A549 (cell line): ENCODE results near the gene KCNE5. TPM values are rescaled to one million over a fixed set of nuclear protein-coding genes. Genes with fewer than 3 reads are reported as not detected.
"Not testable (repeated sequence)": the region's sequence is repeated elsewhere in the genome, so short reads cannot be mapped to it uniquely, and the experiment has no call there.

Experiments used
- ATAC-seq, 2 experiments: fragments of 200-7000 bp in 1 of 2; fragments of >200 bp in 1 of 2; cut with Nextera tagmentation in 1 of 2; cut with Tn5 transposase in 1 of 2; 3 replicates each; pipeline versions ENCODE4 v1.8.0 to v1.9.1; 2018 to 2020; ENCODE audit warnings: mild to moderate bottlenecking in 1 of 2, moderate library complexity in 1 of 2
- CTCF ChIA-PET: fragments of 300-600 bp; sonication (Branson Sonifier 250); formaldehyde crosslinking; extraction: SDS; loops from one replicate; lab custom pipeline; 2021; ENCODE audit warnings: antibody characterized with exemption, inconsistent platforms; lab: Yijun Ruan, JAX
- POLR2A ChIA-PET: fragments of 350-600 bp; formaldehyde crosslinking; extraction: SDS; loops from one replicate; lab custom pipeline; 2021; ENCODE audit warnings: antibody characterized with exemption, inconsistent platforms; lab: Yijun Ruan, JAX
- DNase-seq, 2 experiments: peaks; one replicate each; pipeline versions ENCODE4 v3.0.0 to v3.0.0-alpha.2; 2011 to 2016; ENCODE audit warnings: low read depth in 1 of 2, low spot score in 1 of 2
- FAIRE-seq: peaks from 2 replicates; lab custom pipeline; 2011; peaks lifted over from hg19 to GRCh38; lab: Jason Lieb, UNC
- H3K27ac ChIP-seq, 2 experiments: fragments of >200 bp; sonication (Bioruptor Twin); formaldehyde crosslinking; 3 replicates each; pipeline ENCODE4 v1.5.1; 2016 to 2017
- H3K4me1 ChIP-seq: fragments of >200 bp; sonication (Bioruptor Twin); formaldehyde crosslinking; 3 replicates; pipeline ENCODE4 v1.6.1; 2016
- H3K4me2 ChIP-seq: fragments of >200 bp; sonication (Bioruptor Twin); formaldehyde crosslinking; 3 replicates; pipeline ENCODE4 v1.6.1; 2016
- H3K4me3 ChIP-seq: fragments of >200 bp; sonication (Bioruptor Twin); formaldehyde crosslinking; 3 replicates; pipeline ENCODE4 v1.5.1; 2016
- H3K9me3 ChIP-seq: fragments of >200 bp; sonication (Bioruptor Twin); formaldehyde crosslinking; 3 replicates; pipeline ENCODE4 v1.6.1; 2016
- BHLHE40 ChIP-seq: IDR thresholded peaks from 2 replicates; pipeline ENCODE4 v1.6.1; 2012; ENCODE audit warnings: low read depth, low read length, inconsistent platforms
- CBX2 ChIP-seq: fragments of 200-600 bp; sonication (generic); IDR thresholded peaks from 2 replicates; pipeline ENCODE4 v1.6.1; 2016; ENCODE audit warnings: low read depth, mild to moderate bottlenecking, borderline replicate concordance
- CBX8 ChIP-seq: fragments of 200-600 bp; sonication (generic); IDR thresholded peaks from 2 replicates; pipeline ENCODE4 v1.6.1; 2016
- CEBPB ChIP-seq, 2 experiments: fragments of >200 bp in 1 of 2; sonication (Bioruptor Twin) in 1 of 2; formaldehyde crosslinking in 1 of 2; IDR thresholded peaks; 2 replicates each; pipeline ENCODE4 v1.6.1; 2012 to 2016
- HDAC2 ChIP-seq: fragments of 200-600 bp; sonication (generic); IDR thresholded peaks from 2 replicates; pipeline ENCODE4 v1.6.1; 2016
- HOXA7 ChIP-seq: fragments of 250-450 bp; sonication (Bioruptor Pico); IDR thresholded peaks from 2 replicates; pipeline ENCODE4 v1.5.0; 2020; ENCODE audit warnings: mild to moderate bottlenecking, moderate library complexity
- HOXB13 ChIP-seq: fragments of 250-450 bp; sonication (Bioruptor Pico); IDR thresholded peaks from 2 replicates; pipeline ENCODE4 v1.5.0; 2020; ENCODE audit warnings: low read depth, mild to moderate bottlenecking, moderate library complexity
- JUNB ChIP-seq: fragments of >200 bp; sonication (Bioruptor Twin); formaldehyde crosslinking; IDR thresholded peaks from 2 replicates; pipeline ENCODE4 v1.6.1; 2016
- MAFK ChIP-seq: fragments of 450-650 bp; IDR thresholded peaks from 2 replicates; pipeline ENCODE4 v1.6.1; 2014; ENCODE audit not compliant: partially characterized antibody
- POLR2AphosphoS2 ChIP-seq: conservative IDR thresholded peaks from 2 replicates; pipeline ENCODE4 v1.6.1; 2012; ENCODE audit warnings: low read length, improper control_type of control experiment, inconsistent platforms
- SREBF2 ChIP-seq: fragments of 450-650 bp; IDR thresholded peaks from 2 replicates; pipeline ENCODE4 v1.6.1; 2014; ENCODE audit warnings: mild to moderate bottlenecking, moderate library complexity
- TP53 ChIP-seq: fragments of 250-450 bp; sonication (Bioruptor Pico); IDR thresholded peaks from 2 replicates; pipeline ENCODE4 v1.5.0; 2021; ENCODE audit warnings: mild to moderate bottlenecking, moderate library complexity
- ZFP36 ChIP-seq: fragments of 450-650 bp; IDR thresholded peaks from 2 replicates; pipeline ENCODE4 v1.6.1; 2014; ENCODE audit warnings: borderline replicate concordance; ENCODE audit not compliant: partially characterized antibody
- ZSCAN20 ChIP-seq: fragments of 250-450 bp; sonication (Bioruptor Pico); IDR thresholded peaks from 2 replicates; pipeline ENCODE4 v1.8.0; 2022; ENCODE audit warnings: mild to moderate bottlenecking, moderate library complexity
- WGBS: methylation state at CpG from one replicate; pipeline ENCODE4 v1.1.6; 2017; ENCODE audit errors: missing lambda C conversion rate; 5-methylcytosine and 5-hydroxymethylcytosine counted together
- polyA plus RNA-seq, 4 experiments: library from polyadenylated mRNA; depleted of rRNA in 3 of 4; stranded (reverse); fragments of >200 nt; fragmentation: RNase III in 1 of 4; extraction: RNeasy Plus Mini Kit Qiagen cat#74134 plus additional on column Dnase treatment in 1 of 4; gene quantifications; 2 replicates in 3 of 4; 3 replicates in 1 of 4; pipeline ENCODE4 v1.2.3, GENCODE V29; 2011 to 2017
- TF ChIP-seq, protein P1 (sequence below): fragments of 250-450 bp; sonication (Bioruptor Pico); IDR thresholded peaks from 2 replicates; pipeline ENCODE4 v1.5.0; 2020; ENCODE audit warnings: low read depth, mild to moderate bottlenecking, moderate library complexity
- TF ChIP-seq, protein P2 (sequence below): fragments of 200-600 bp; sonication (generic); IDR thresholded peaks from 2 replicates; pipeline ENCODE4 v1.6.1; 2016; ENCODE audit warnings: antibody characterized with exemption, mild to moderate bottlenecking, moderate library complexity
- TF ChIP-seq, protein P3 (sequence below): fragments of 250-450 bp; sonication (Bioruptor Pico); IDR thresholded peaks from 2 replicates; pipeline ENCODE4 v1.5.0; 2021; ENCODE audit warnings: mild to moderate bottlenecking, moderate library complexity, borderline replicate concordance
- TF ChIP-seq, protein P4 (sequence below): IDR thresholded peaks from 2 replicates; pipeline ENCODE4 v1.6.1; 2012

The KCNE5 gene
- polyA plus RNA-seq, 2 of the 4 experiments (the other 2 are of a cell fraction): 0.17 to 0.23 TPM

- no peak for FAIRE-seq
- WGBS: 70% methylated on average over 1 of the region's 1 CpG
Observed at GRCh38 chrX:109638158-109638557, 13.2 kb upstream of the KCNE5 start.

DNA sequence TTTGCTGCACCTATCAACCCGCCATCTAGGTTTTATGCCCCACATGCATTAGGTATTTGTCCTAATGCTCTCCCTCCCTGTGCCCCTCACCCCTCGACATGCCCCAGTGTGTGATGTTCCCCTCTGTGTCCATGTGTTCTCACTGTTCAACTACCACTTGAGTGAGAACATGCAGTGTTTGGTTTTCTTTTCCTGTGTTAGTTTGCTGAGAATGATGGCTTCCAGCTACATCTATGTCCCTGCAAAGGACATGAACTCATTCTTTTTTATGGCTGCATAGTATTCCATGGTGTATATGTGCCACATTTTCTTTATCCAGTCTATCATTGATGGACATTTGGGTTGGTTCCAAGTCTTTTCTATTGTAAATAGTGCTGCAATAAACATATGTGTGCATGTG lies 12.5 kb upstream of the KCNE5 start:
- POLR2A ChIA-PET, H3K4me2 ChIP-seq, H3K4me1 ChIP-seq, ATAC-seq, DNase-seq, H3K27ac ChIP-seq, H3K4me3 ChIP-seq, FAIRE-seq, CTCF ChIA-PET, H3K9me3 ChIP-seq: not testable (repeated sequence)
- 84% methylated on average over 2 of the region's 2 CpGs for WGBS

More at GRCh38 chrX:109638158-109638557, 13.2 kb upstream of the KCNE5 start:
- no peak for TF ChIP-seq SREBF2
- no peak for TF ChIP-seq HDAC2
- no peak for TF ChIP-seq BHLHE40
- TF ChIP-seq HOXB13 (CRISPR knock-in tag): no peak
- no peak for TF ChIP-seq ZSCAN20 (CRISPR knock-in tag)
- TF ChIP-seq, protein P1, sequence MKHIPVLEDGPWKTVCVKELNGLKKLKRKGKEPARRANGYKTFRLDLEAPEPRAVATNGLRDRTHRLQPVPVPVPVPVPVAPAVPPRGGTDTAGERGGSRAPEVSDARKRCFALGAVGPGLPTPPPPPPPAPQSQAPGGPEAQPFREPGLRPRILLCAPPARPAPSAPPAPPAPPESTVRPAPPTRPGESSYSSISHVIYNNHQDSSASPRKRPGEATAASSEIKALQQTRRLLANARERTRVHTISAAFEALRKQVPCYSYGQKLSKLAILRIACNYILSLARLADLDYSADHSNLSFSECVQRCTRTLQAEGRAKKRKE (CRISPR knock-in tag): no peak
- no peak for TF ChIP-seq MAFK
- no peak for TF ChIP-seq CBX2
- TF ChIP-seq ZFP36: no peak
- TF ChIP-seq POLR2AphosphoS2: no peak
- TF ChIP-seq HOXA7 (CRISPR knock-in tag): no peak
- TF ChIP-seq, protein P2, sequence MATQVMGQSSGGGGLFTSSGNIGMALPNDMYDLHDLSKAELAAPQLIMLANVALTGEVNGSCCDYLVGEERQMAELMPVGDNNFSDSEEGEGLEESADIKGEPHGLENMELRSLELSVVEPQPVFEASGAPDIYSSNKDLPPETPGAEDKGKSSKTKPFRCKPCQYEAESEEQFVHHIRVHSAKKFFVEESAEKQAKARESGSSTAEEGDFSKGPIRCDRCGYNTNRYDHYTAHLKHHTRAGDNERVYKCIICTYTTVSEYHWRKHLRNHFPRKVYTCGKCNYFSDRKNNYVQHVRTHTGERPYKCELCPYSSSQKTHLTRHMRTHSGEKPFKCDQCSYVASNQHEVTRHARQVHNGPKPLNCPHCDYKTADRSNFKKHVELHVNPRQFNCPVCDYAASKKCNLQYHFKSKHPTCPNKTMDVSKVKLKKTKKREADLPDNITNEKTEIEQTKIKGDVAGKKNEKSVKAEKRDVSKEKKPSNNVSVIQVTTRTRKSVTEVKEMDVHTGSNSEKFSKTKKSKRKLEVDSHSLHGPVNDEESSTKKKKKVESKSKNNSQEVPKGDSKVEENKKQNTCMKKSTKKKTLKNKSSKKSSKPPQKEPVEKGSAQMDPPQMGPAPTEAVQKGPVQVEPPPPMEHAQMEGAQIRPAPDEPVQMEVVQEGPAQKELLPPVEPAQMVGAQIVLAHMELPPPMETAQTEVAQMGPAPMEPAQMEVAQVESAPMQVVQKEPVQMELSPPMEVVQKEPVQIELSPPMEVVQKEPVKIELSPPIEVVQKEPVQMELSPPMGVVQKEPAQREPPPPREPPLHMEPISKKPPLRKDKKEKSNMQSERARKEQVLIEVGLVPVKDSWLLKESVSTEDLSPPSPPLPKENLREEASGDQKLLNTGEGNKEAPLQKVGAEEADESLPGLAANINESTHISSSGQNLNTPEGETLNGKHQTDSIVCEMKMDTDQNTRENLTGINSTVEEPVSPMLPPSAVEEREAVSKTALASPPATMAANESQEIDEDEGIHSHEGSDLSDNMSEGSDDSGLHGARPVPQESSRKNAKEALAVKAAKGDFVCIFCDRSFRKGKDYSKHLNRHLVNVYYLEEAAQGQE: no peak
- TF ChIP-seq, protein P3, sequence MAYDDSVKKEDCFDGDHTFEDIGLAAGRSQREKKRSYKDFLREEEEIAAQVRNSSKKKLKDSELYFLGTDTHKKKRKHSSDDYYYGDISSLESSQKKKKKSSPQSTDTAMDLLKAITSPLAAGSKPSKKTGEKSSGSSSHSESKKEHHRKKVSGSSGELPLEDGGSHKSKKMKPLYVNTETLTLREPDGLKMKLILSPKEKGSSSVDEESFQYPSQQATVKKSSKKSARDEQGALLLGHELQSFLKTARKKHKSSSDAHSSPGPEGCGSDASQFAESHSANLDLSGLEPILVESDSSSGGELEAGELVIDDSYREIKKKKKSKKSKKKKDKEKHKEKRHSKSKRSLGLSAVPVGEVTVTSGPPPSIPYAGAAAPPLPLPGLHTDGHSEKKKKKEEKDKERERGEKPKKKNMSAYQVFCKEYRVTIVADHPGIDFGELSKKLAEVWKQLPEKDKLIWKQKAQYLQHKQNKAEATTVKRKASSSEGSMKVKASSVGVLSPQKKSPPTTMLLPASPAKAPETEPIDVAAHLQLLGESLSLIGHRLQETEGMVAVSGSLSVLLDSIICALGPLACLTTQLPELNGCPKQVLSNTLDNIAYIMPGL: no peak
- no peak for TF ChIP-seq CEBPB (IDR thresholded peaks at IDR 0.05)
- TF ChIP-seq CBX8: no peak
- TF ChIP-seq, protein P4, sequence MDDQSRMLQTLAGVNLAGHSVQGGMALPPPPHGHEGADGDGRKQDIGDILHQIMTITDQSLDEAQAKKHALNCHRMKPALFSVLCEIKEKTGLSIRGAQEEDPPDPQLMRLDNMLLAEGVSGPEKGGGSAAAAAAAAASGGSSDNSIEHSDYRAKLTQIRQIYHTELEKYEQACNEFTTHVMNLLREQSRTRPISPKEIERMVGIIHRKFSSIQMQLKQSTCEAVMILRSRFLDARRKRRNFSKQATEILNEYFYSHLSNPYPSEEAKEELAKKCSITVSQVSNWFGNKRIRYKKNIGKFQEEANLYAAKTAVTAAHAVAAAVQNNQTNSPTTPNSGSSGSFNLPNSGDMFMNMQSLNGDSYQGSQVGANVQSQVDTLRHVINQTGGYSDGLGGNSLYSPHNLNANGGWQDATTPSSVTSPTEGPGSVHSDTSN: no peak
- TF ChIP-seq JUNB: no peak
- no peak for TF ChIP-seq TP53 (CRISPR knock-in tag)
- ATAC-seq (no peak), DNase-seq (no peak)
- H3K4me1 ChIP-seq: no peaks in the 10 kb centered on the region
- H3K4me2 ChIP-seq: no peak overlapping the region
- ChIA-PET CTCF (interaction anchor here (2.7 kb wide), 1 partner anchor 153 kb away, joined by 9 read pairs; no protein-coding TSS in a partner anchor), POLR2A (no interaction called here)
- no peak overlapping the region for H3K4me3 ChIP-seq
- no peak overlapping the region for H3K27ac ChIP-seq
- H3K9me3 ChIP-seq: no peaks in the 10 kb centered on the region
